ENCODE results near the gene EEF1AKMT1. TPM values are rescaled to one million over a fixed set of nuclear protein-coding genes. Genes with fewer than 3 reads are reported as not detected.
"Not testable (repeated sequence)": the region's sequence is repeated elsewhere in the genome, so short reads cannot be mapped to it uniquely, and the experiment has no call there.

The EEF1AKMT1 gene
- total RNA-seq, 2 donors from 2014 or later: 11.1 to 12.5 TPM

DNA sequence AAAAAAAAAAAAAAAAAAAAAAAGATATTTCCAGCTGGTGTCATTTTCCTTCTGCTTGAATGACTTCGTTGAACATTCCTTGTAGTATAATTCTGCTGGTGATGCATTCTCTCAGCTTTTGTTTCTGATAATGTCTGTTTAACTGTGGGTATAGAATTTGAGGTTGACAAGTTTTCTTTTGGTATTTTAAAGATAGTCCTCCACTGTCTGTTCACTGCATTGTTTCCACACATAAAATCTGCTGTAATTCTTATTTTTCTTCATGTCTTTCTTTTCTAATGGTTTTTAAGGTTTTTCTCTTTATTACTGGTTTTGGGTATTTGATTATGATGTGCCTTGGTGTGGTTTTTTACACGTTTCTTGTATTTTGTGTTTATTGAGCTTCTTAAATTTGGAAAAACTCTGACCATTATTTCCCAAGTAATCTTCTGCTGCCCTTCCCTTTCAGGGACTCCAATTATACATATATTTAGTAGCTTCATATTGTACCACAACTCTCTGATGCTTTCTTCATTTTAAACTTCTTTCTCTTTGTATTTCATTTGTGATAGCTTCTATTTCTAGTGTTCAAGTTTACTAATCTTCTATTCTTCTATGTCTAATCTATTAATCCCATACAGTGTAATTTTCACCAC is 6.3 kb downstream of the EEF1AKMT1 start:
- no peak for DNase-seq (ENCODE audit: low spot score)
- H3K9me3 ChIP-seq: peaks cover 0 to 25% of the 10 kb centered on the region in 2 donors
- no peaks in the 10 kb centered on the region for H3K27me3 ChIP-seq
- no peak overlapping the region for H3K4me3 ChIP-seq
- no peaks in the 10 kb centered on the region for H3K36me3 ChIP-seq
- TF ChIP-seq, protein P1, sequence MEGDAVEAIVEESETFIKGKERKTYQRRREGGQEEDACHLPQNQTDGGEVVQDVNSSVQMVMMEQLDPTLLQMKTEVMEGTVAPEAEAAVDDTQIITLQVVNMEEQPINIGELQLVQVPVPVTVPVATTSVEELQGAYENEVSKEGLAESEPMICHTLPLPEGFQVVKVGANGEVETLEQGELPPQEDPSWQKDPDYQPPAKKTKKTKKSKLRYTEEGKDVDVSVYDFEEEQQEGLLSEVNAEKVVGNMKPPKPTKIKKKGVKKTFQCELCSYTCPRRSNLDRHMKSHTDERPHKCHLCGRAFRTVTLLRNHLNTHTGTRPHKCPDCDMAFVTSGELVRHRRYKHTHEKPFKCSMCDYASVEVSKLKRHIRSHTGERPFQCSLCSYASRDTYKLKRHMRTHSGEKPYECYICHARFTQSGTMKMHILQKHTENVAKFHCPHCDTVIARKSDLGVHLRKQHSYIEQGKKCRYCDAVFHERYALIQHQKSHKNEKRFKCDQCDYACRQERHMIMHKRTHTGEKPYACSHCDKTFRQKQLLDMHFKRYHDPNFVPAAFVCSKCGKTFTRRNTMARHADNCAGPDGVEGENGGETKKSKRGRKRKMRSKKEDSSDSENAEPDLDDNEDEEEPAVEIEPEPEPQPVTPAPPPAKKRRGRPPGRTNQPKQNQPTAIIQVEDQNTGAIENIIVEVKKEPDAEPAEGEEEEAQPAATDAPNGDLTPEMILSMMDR (IDR thresholded peaks at IDR 0.05): no peak
- H3K27ac ChIP-seq: no peak overlapping the region
- H3K4me1 ChIP-seq: peaks cover 0 to 3% of the 10 kb centered on the region in 2 donors

GRCh38 chr13:20760872-20761271 is 12.9 kb downstream of the EEF1AKMT1 start:
- peaks cover 0 to 5% of the 10 kb centered on the region in 2 donors for H3K9me3 ChIP-seq
- H3K36me3 ChIP-seq: peaks cover 4% of the 10 kb centered on the region
- H3K4me1 ChIP-seq: no peaks in the 10 kb centered on the region
- no peak overlapping the region for H3K27ac ChIP-seq
- H3K4me3 ChIP-seq: no peak overlapping the region
- TF ChIP-seq, protein P1 (IDR thresholded peaks at IDR 0.05): no peak
- no peak for DNase-seq (ENCODE audit: low spot score)
- no peaks in the 10 kb centered on the region for H3K27me3 ChIP-seq

GRCh38 chr13:20754009-20754408 is 19.8 kb downstream of the EEF1AKMT1 start:
- no peaks in the 10 kb centered on the region for H3K4me1 ChIP-seq
- peaks cover 0 to 26% of the 10 kb centered on the region in 2 donors for H3K9me3 ChIP-seq
- TF ChIP-seq, protein P1 (IDR thresholded peaks at IDR 0.05): no peak
- H3K36me3 ChIP-seq: peaks cover 4% of the 10 kb centered on the region
- DNase-seq (ENCODE audit: low spot score): no peak
- H3K27ac ChIP-seq: no peak overlapping the region
- no peaks in the 10 kb centered on the region for H3K27me3 ChIP-seq
- no peak overlapping the region for H3K4me3 ChIP-seq

GRCh38 chr13:20749377-20749776 is 24.4 kb downstream of the EEF1AKMT1 start:
- DNase-seq (ENCODE audit: low spot score): no peak
- no peak overlapping the region for H3K4me3 ChIP-seq
- H3K9me3 ChIP-seq: peaks cover 0 to 19% of the 10 kb centered on the region in 2 donors
- no peak overlapping the region for H3K27ac ChIP-seq
- H3K27me3 ChIP-seq: no peaks in the 10 kb centered on the region
- H3K4me1 ChIP-seq: no peaks in the 10 kb centered on the region
- TF ChIP-seq, protein P1 (IDR thresholded peaks at IDR 0.05): no peak
- no peaks in the 10 kb centered on the region for H3K36me3 ChIP-seq

DNA sequence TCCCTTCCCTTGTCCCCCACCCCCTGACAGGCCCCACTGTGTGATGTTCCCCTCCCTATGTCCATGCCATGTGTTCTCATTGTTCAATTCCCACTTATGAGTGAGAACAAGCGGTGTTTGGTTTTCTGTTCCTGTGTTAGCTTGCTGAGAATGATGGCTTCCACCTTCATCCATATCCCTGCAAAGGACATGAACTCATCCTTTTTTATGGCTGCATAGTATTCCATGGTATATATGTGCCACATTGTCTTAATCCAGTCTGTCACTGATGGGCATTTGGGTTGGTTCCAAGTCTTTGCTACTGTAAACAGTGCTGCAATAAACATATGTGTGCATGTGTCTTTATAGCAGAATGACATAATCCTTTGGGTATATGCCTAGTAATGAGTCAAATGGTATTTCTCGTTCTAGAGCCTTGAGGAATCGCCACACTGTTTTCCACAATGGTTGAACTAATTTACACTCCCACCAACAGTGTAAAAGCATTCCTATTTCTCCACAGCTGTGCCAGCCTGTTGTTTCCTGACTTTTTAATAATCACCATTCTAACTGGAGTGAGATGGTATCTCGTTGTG is 29.8 kb downstream of the EEF1AKMT1 start:
- not testable (repeated sequence) for DNase-seq (ENCODE audit: low spot score); H3K36me3 ChIP-seq; H3K4me3 ChIP-seq; H3K27ac ChIP-seq; H3K27me3 ChIP-seq; H3K4me1 ChIP-seq; H3K9me3 ChIP-seq

GRCh38 chr13:20740021-20740420 is 33.7 kb downstream of the EEF1AKMT1 start:
- DNase-seq (ENCODE audit: low spot score): no peak
- no peaks in the 10 kb centered on the region for H3K27me3 ChIP-seq
- no peak overlapping the region for H3K4me3 ChIP-seq
- no peaks in the 10 kb centered on the region for H3K9me3 ChIP-seq
- no peak overlapping the region for H3K27ac ChIP-seq
- TF ChIP-seq, protein P1 (IDR thresholded peaks at IDR 0.05): no peak
- H3K36me3 ChIP-seq: no peaks in the 10 kb centered on the region
- no peaks in the 10 kb centered on the region for H3K4me1 ChIP-seq
